H1 (cell line): ENCODE results near the gene SAXO1. TPM values are rescaled to one million over a fixed set of nuclear protein-coding genes. Genes with fewer than 3 reads are reported as not detected.

Source experiments
- CTCF ChIA-PET: fragments of 300-600 bp; sonication (Branson Sonifier 250); formaldehyde crosslinking; loops from one replicate; lab custom pipeline; 2021; ENCODE audit not compliant: partially characterized antibody; lab: Charles Lee
- POLR2A ChIA-PET: fragments of 300-600 bp; sonication (Branson Sonifier 250); formaldehyde crosslinking; loops from one replicate; lab custom pipeline; 2021; ENCODE audit warnings: inconsistent platforms; ENCODE audit not compliant: partially characterized antibody; lab: Charles Lee
- DNase-seq, 2 experiments: peaks; one replicate each; pipeline versions ENCODE4 v3.0.0 to v3.0.0-alpha.2; 2010 to 2022; ENCODE audit warnings: low spot score in 2 of 2, low read depth in 1 of 2, mixed read lengths in 1 of 2
- FAIRE-seq: peaks from 2 replicates; lab custom pipeline; 2011; peaks lifted over from hg19 to GRCh38; lab: Jason Lieb, UNC
- H2AFZ ChIP-seq: 2 replicates; pipeline ENCODE4 v1.8.1; 2012; ENCODE audit warnings: low read length, inconsistent platforms
- H2AK5ac ChIP-seq: 2 replicates; pipeline ENCODE4 v1.6.1; 2013; ENCODE audit warnings: low read depth, low read length
- H2BK120ac ChIP-seq: replicated peaks from 2 replicates; pipeline ENCODE3; 2013; ENCODE audit warnings: low read depth, low read length, inconsistent platforms
- H2BK12ac ChIP-seq: 2 replicates; pipeline ENCODE4 v1.6.1; 2013; ENCODE audit warnings: low read depth, low read length
- H2BK15ac ChIP-seq: 2 replicates; pipeline ENCODE4 v1.6.1; 2013; ENCODE audit warnings: low read length
- H2BK20ac ChIP-seq: 2 replicates; pipeline ENCODE4 v1.6.1; 2013; ENCODE audit warnings: low read length
- H2BK5ac ChIP-seq: 2 replicates; pipeline ENCODE4 v1.6.1; 2013; ENCODE audit warnings: low read depth, low read length
- H3K14ac ChIP-seq: 2 replicates; pipeline ENCODE4 v1.6.1; 2013; ENCODE audit warnings: inconsistent platforms; ENCODE audit not compliant: insufficient read length
- H3K18ac ChIP-seq: 2 replicates; pipeline ENCODE4 v1.6.1; 2013; ENCODE audit warnings: low read length; ENCODE audit errors: extremely low read depth
- H3K23ac ChIP-seq: 2 replicates; pipeline ENCODE4 v1.6.1; 2013; ENCODE audit warnings: inconsistent platforms; ENCODE audit not compliant: insufficient read length
- H3K23me2 ChIP-seq: 2 replicates; pipeline ENCODE4 v1.6.1; 2013; ENCODE audit warnings: low read depth, low read length
- H3K27ac ChIP-seq: 2 replicates; pipeline ENCODE4 v1.6.1; 2011; ENCODE audit warnings: low read depth, low read length, inconsistent platforms
- H3K27me3 ChIP-seq, 4 experiments: replicated peaks in 1 of 4; 1 replicate in 1 of 4; 2 replicates in 3 of 4; pipeline versions ENCODE4 v1.6.1 to v1.8.1; 2011 to 2013; ENCODE audit warnings: low read length in 3 of 4, mild to moderate bottlenecking in 3 of 4, inconsistent platforms in 2 of 4, mixed read lengths in 2 of 4, moderate library complexity in 1 of 4; ENCODE audit not compliant: control insufficient read depth in 3 of 4, insufficient read depth in 3 of 4; ENCODE audit errors: extremely low read depth in 1 of 4
- H3K36me3 ChIP-seq, 4 experiments: 2 replicates each; pipeline versions ENCODE4 v1.6.1 to v1.8.1; 2011 to 2013; ENCODE audit warnings: mild to moderate bottlenecking in 4 of 4, low read length in 3 of 4, moderate library complexity in 2 of 4, control low read depth in 1 of 4, inconsistent platforms in 1 of 4; ENCODE audit not compliant: insufficient read depth in 4 of 4, control insufficient read depth in 2 of 4
- H3K4ac ChIP-seq: replicated peaks from 2 replicates; pipeline ENCODE3; 2013; ENCODE audit warnings: low read length, low read depth, mixed read lengths, inconsistent platforms; ENCODE audit not compliant: insufficient read length
- H3K4me1 ChIP-seq, 4 experiments: replicated peaks in 1 of 4; 1 replicate in 1 of 4; 2 replicates in 3 of 4; pipeline versions ENCODE4 v1.6.1 to v1.8.1; 2011 to 2013; ENCODE audit warnings: low read length in 3 of 4, inconsistent platforms in 2 of 4, mixed read lengths in 1 of 4; ENCODE audit not compliant: insufficient read depth in 4 of 4, control insufficient read depth in 3 of 4
- H3K4me2 ChIP-seq, 2 experiments: 2 replicates each; pipeline versions ENCODE4 v1.6.1 to v1.8.1; 2011 to 2013; ENCODE audit warnings: low read depth in 2 of 2, low read length in 2 of 2, control low read depth in 1 of 2, inconsistent platforms in 1 of 2, mild to moderate bottlenecking in 1 of 2; ENCODE audit not compliant: insufficient read depth in 1 of 2
- H3K4me3 ChIP-seq, 4 experiments: fragments of 200-600, 300-600 bp in 1 of 4; sonication (generic), shearing (Covaris generic), sonication (Bioruptor Twin) in 1 of 4; 2 replicates each; pipeline versions ENCODE4 v1.5.1 to v1.8.1; 2011 to 2016; ENCODE audit warnings: low read length in 4 of 4, low read depth in 3 of 4, control low read depth in 2 of 4, inconsistent platforms in 2 of 4, mild to moderate bottlenecking in 2 of 4, mixed read lengths in 1 of 4, moderate library complexity in 1 of 4; ENCODE audit not compliant: insufficient read depth in 2 of 4; ENCODE audit errors: extremely low read depth in 1 of 4
- H3K56ac ChIP-seq: replicated peaks from 2 replicates; pipeline ENCODE3; 2013; ENCODE audit warnings: low read depth, mild to moderate bottlenecking, mixed read lengths, low read length, inconsistent platforms; ENCODE audit not compliant: insufficient read length
- H3K79me1 ChIP-seq: 2 replicates; pipeline ENCODE4 v1.6.1; 2013; ENCODE audit warnings: low read depth, low read length, control low read depth
- H3K79me2 ChIP-seq, 2 experiments: 2 replicates each; pipeline versions ENCODE4 v1.6.1 to v1.8.1; 2012 to 2013; ENCODE audit warnings: low read length in 2 of 2, mild to moderate bottlenecking in 2 of 2, inconsistent platforms in 1 of 2; ENCODE audit not compliant: insufficient read depth in 2 of 2, control insufficient read depth in 1 of 2
- H3K9ac ChIP-seq, 4 experiments: replicated peaks in 1 of 4; 1 replicate in 1 of 4; 2 replicates in 3 of 4; pipeline versions ENCODE4 v1.6.1 to v1.8.1; 2011 to 2013; ENCODE audit warnings: low read depth in 3 of 4, low read length in 3 of 4, control low read depth in 2 of 4, mild to moderate bottlenecking in 2 of 4, moderate library complexity in 2 of 4, inconsistent platforms in 1 of 4; ENCODE audit errors: extremely low read depth in 1 of 4
- H3K9me3 ChIP-seq, 2 experiments: 2 replicates each; pipeline versions ENCODE4 v1.6.1 to v1.8.1; 2012 to 2013; ENCODE audit warnings: mild to moderate bottlenecking in 2 of 2, moderate library complexity in 2 of 2, control low read depth in 1 of 2, inconsistent platforms in 1 of 2, low read depth in 1 of 2, low read length in 1 of 2, mixed read lengths in 1 of 2; ENCODE audit not compliant: insufficient read depth in 2 of 2
- H4K20me1 ChIP-seq, 2 experiments: replicated peaks in 1 of 2; 2 replicates each; pipeline versions ENCODE3 to v1.8.1; 2011 to 2013; ENCODE audit warnings: inconsistent platforms in 2 of 2, low read length in 2 of 2, mild to moderate bottlenecking in 1 of 2; ENCODE audit not compliant: insufficient read depth in 2 of 2, control insufficient read depth in 1 of 2
- H4K5ac ChIP-seq: 2 replicates; pipeline ENCODE4 v1.6.1; 2013; ENCODE audit warnings: low read length, low read depth, mixed read lengths, inconsistent platforms; ENCODE audit not compliant: insufficient read length
- H4K8ac ChIP-seq: 2 replicates; pipeline ENCODE4 v1.8.0; 2013; ENCODE audit warnings: mild to moderate bottlenecking, moderate library complexity, low read length, inconsistent platforms; ENCODE audit not compliant: insufficient read depth; ENCODE audit errors: extremely low read depth
- H4K91ac ChIP-seq: replicated peaks from 2 replicates; pipeline ENCODE3; 2013; ENCODE audit warnings: low read length, mixed read lengths, inconsistent platforms; ENCODE audit not compliant: insufficient read length
- NANOG ChIP-seq: IDR thresholded peaks from 2 replicates; pipeline ENCODE4 v1.6.1; 2011; ENCODE audit warnings: low read length, low read depth, mild to moderate bottlenecking, inconsistent platforms; ENCODE audit not compliant: insufficient read depth, poor library complexity, severe bottlenecking
- POU5F1 ChIP-seq: IDR thresholded peaks from 2 replicates; pipeline ENCODE4 v1.6.1; 2011; ENCODE audit warnings: low read depth, mild to moderate bottlenecking, low read length, moderate library complexity
- WGBS, 2 experiments: shearing (Covaris generic) in 1 of 2; methylation state at CpG; one replicate each; pipeline versions ENCODE4 v1.1.6 to v1.1.7; 2013 to 2015; ENCODE audit warnings: low lambda C conversion rate in 2 of 2, mixed read lengths in 2 of 2, inconsistent platforms in 1 of 2, low coverage in 1 of 2, missing lambda C conversion rate in 1 of 2; ENCODE audit not compliant: insufficient replicate concordance in 2 of 2, insufficient coverage in 1 of 2, insufficient read length in 1 of 2; ENCODE audit errors: extremely low coverage in 1 of 2, missing lambda C conversion rate in 1 of 2; 5-methylcytosine and 5-hydroxymethylcytosine counted together
- polyA plus RNA-seq, 7 experiments: library from polyadenylated mRNA; depleted of rRNA in 3 of 7; stranded (reverse) in 5 of 7; unstranded in 2 of 7; fragments of >200 nt in 5 of 7; fragments of 200-250 nt in 2 of 7; gene quantifications; 1 replicate in 5 of 7; 2 replicates in 1 of 7; 4 replicates in 1 of 7; pipeline versions ENCODE4 v1.2.1 to v1.2.3, GENCODE V29; 2011 to 2013; ENCODE audit warnings: missing spikeins in 2 of 7, mixed read lengths in 2 of 7
- total RNA-seq: library from RNA; stranded (reverse); fragmentation: NEBNext Ultra II Directional; extraction: Animal tissue kit (Norgen Biotek cat#: 25700); gene quantifications from 2 replicates; pipeline ENCODE4 v1.2.1, GENCODE V29; 2021
- TF ChIP-seq, protein P1 (sequence below): IDR thresholded peaks from 2 replicates; pipeline ENCODE4 v1.6.1; 2011; ENCODE audit warnings: low read depth, mild to moderate bottlenecking, low read length; ENCODE audit not compliant: insufficient read depth
- TF ChIP-seq, protein P2 (sequence below), 3 experiments: IDR thresholded peaks; 1 replicate in 2 of 3; 2 replicates in 1 of 3; pipeline versions ENCODE4 v1.5.1 to v1.6.1; 2011; ENCODE audit warnings: low read length in 3 of 3, mild to moderate bottlenecking in 3 of 3, inconsistent platforms in 2 of 3, low read depth in 1 of 3, moderate library complexity in 1 of 3; ENCODE audit not compliant: insufficient read depth in 1 of 3; ENCODE audit errors: control extremely low read depth in 1 of 3

The SAXO1 gene
- total and polyA plus RNA-seq, 2 of the 8 experiments (the other 6 are each of a cell fraction or from before 2014, with no cell fraction given): 0.11 to 0.20 TPM

DNA sequence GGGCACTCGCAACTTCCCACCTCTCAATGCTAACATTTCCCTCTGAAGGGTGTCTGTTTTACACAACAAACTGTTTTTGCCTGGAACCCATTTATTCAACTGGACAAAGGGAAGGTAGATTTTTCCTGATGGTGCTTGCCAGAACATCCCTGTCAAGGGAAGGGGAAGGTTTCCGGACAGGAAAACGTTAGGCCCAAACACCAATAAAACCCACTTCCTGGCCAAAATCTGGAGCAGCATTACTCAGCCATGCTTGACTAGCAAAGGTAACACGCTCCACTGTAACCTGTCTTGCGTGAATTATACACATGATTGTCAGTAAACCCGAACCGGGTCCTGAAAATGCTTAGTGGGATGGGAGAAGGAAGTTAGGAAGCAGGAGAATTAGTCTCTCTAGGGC, 90.2 kb downstream of the SAXO1 start:
- no peak for FAIRE-seq
- TF ChIP-seq, protein P1, sequence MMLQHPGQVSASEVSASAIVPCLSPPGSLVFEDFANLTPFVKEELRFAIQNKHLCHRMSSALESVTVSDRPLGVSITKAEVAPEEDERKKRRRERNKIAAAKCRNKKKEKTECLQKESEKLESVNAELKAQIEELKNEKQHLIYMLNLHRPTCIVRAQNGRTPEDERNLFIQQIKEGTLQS: no peak
- TF ChIP-seq, protein P2, sequence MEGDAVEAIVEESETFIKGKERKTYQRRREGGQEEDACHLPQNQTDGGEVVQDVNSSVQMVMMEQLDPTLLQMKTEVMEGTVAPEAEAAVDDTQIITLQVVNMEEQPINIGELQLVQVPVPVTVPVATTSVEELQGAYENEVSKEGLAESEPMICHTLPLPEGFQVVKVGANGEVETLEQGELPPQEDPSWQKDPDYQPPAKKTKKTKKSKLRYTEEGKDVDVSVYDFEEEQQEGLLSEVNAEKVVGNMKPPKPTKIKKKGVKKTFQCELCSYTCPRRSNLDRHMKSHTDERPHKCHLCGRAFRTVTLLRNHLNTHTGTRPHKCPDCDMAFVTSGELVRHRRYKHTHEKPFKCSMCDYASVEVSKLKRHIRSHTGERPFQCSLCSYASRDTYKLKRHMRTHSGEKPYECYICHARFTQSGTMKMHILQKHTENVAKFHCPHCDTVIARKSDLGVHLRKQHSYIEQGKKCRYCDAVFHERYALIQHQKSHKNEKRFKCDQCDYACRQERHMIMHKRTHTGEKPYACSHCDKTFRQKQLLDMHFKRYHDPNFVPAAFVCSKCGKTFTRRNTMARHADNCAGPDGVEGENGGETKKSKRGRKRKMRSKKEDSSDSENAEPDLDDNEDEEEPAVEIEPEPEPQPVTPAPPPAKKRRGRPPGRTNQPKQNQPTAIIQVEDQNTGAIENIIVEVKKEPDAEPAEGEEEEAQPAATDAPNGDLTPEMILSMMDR (IDR thresholded peaks at IDR 0.05; ENCODE audit: control extremely low read depth in 1 of 3, insufficient read depth in 1 of 3, low read depth in 1 of 3, low read length in 3 of 3): no peak
- TF ChIP-seq NANOG (no peak), POU5F1 (no peak)

More for the DNA sequence above, 90.2 kb downstream of the SAXO1 start:
- H2BK20ac ChIP-seq: no peak overlapping the region
- H3K56ac ChIP-seq: no peak overlapping the region
- H2BK15ac ChIP-seq: no peak overlapping the region
- H3K79me1 ChIP-seq: no peaks in the 10 kb centered on the region
- no peak overlapping the region for H3K23ac ChIP-seq
- H2AFZ ChIP-seq: no peak overlapping the region
- DNase-seq: no peak
- no peak overlapping the region for H4K91ac ChIP-seq
- H3K23me2 ChIP-seq: peaks cover 2% of the 10 kb centered on the region; the same call in 1 of the 2 replicates
- no peaks in the 10 kb centered on the region for H4K20me1 ChIP-seq
- no peak overlapping the region for H4K8ac ChIP-seq
- no peak overlapping the region for H3K14ac ChIP-seq
- no peak overlapping the region for H3K9ac ChIP-seq
- H3K27me3 ChIP-seq: no peaks in the 10 kb centered on the region
- ChIA-PET POLR2A (no interaction called here), CTCF (no interaction called here)
- WGBS, 2 experiments: 94% methylated on average over 7 of the region's 7 CpGs; no CpG with 5 or more reads in 1 of the 2 experiments
- no peaks in the 10 kb centered on the region for H3K36me3 ChIP-seq
- no peak overlapping the region for H2BK120ac ChIP-seq
- no peak overlapping the region for H3K27ac ChIP-seq
- H3K79me2 ChIP-seq: no peaks in the 10 kb centered on the region
- H3K18ac ChIP-seq: no peak overlapping the region
- H3K4me2 ChIP-seq: no peak overlapping the region
- H3K4me3 ChIP-seq: no peak overlapping the region
- no peaks in the 10 kb centered on the region for H3K9me3 ChIP-seq
- no peak overlapping the region for H2AK5ac ChIP-seq
- H3K4ac ChIP-seq: no peak overlapping the region
- H4K5ac ChIP-seq: no peak overlapping the region
- no peak overlapping the region for H2BK12ac ChIP-seq
- H3K4me1 ChIP-seq: no peaks in the 10 kb centered on the region; a peak in 1 of 7 replicates
- H2BK5ac ChIP-seq: no peak overlapping the region
